Neural cell (in vitro differentiated cells): ENCODE measurements around the gene TRIM44. TPM values are rescaled to one million over a fixed set of nuclear protein-coding genes. Genes with fewer than 3 reads are reported as not detected.

Experiments used
- H2AFZ ChIP-seq: fragments of 200-600, 300-800 bp; sonication (generic), shearing (Covaris generic); 2 replicates; pipeline ENCODE4 v1.6.0; 2014; ENCODE audit warnings: low read depth, mild to moderate bottlenecking, antibody characterized with exemption, low read length, moderate library complexity
- H3F3A ChIP-seq: fragments of 200-600 bp; shearing (Covaris generic); 2 replicates; pipeline ENCODE4 v1.6.1; 2016; ENCODE audit warnings: mild to moderate bottlenecking, moderate library complexity, mixed read lengths, antibody characterized with exemption, low read length; ENCODE audit not compliant: insufficient read depth, poor library complexity, severe bottlenecking
- H3K27ac ChIP-seq: fragments of 200-600, 300-800 bp; sonication (generic), shearing (Covaris generic); 2 replicates; pipeline ENCODE4 v1.5.1; 2014; ENCODE audit warnings: mild to moderate bottlenecking, low read length, moderate library complexity
- H3K27me3 ChIP-seq: fragments of 300-800, 200-600 bp; sonication (generic), shearing (Covaris generic); 2 replicates; pipeline ENCODE4 v1.6.0; 2014; ENCODE audit warnings: mild to moderate bottlenecking, low read depth, low read length, moderate library complexity; ENCODE audit not compliant: insufficient read depth
- H3K36me3 ChIP-seq: fragments of 300-800, 200-600 bp; sonication (generic), shearing (Covaris generic); 2 replicates; pipeline ENCODE4 v1.5.1; 2014; ENCODE audit warnings: mild to moderate bottlenecking, antibody characterized with exemption, low read length, moderate library complexity; ENCODE audit not compliant: insufficient read depth
- H3K4me2 ChIP-seq: fragments of 300-800, 200-600 bp; sonication (generic), shearing (Covaris generic); 2 replicates; pipeline ENCODE4 v1.6.0; 2014; ENCODE audit warnings: mild to moderate bottlenecking, low read length
- H3K4me3 ChIP-seq: fragments of 300-800, 200-600 bp; sonication (generic), shearing (Covaris generic); 2 replicates; pipeline ENCODE4 v1.5.1; 2014; ENCODE audit warnings: mild to moderate bottlenecking, low read length, moderate library complexity
- H3K79me2 ChIP-seq: fragments of 200-600 bp; shearing (Covaris generic); replicated peaks from 2 replicates; pipeline ENCODE4 v1.6.0; 2014; ENCODE audit warnings: mild to moderate bottlenecking, low read length, moderate library complexity; ENCODE audit not compliant: insufficient read depth
- H3K9ac ChIP-seq: fragments of 300-800, 200-600 bp; sonication (generic), shearing (Covaris generic); 2 replicates; pipeline ENCODE4 v1.6.1; 2016; ENCODE audit warnings: mild to moderate bottlenecking, low read length, mixed read lengths
- H3K9me2 ChIP-seq: fragments of 200-600 bp; shearing (Covaris generic); 2 replicates; pipeline ENCODE4 v1.6.1; 2016; ENCODE audit warnings: mild to moderate bottlenecking, low read length, mixed read lengths; ENCODE audit not compliant: insufficient read depth
- H3K9me3 ChIP-seq: fragments of 200-600, 300-800 bp; sonication (generic), shearing (Covaris generic); 2 replicates; pipeline ENCODE4 v1.6.1; 2016; ENCODE audit warnings: mild to moderate bottlenecking, mixed run types, low read length, moderate library complexity, mixed read lengths
- H4K20me1 ChIP-seq: fragments of 200-600 bp; shearing (Covaris generic); 2 replicates; pipeline ENCODE4 v1.6.1; 2016; ENCODE audit warnings: mild to moderate bottlenecking, mixed run types; ENCODE audit not compliant: insufficient read depth
- EP300 ChIP-seq: fragments of 450-650 bp; conservative IDR thresholded peaks from 2 replicates; pipeline ENCODE4 v1.6.1; 2014; ENCODE audit warnings: antibody characterized with exemption, mild to moderate bottlenecking, moderate library complexity; ENCODE audit not compliant: poor library complexity, severe bottlenecking
- EZH2 ChIP-seq: fragments of 200-600, 300-800 bp; shearing (Covaris generic), sonication (generic); IDR thresholded peaks from 2 replicates; pipeline ENCODE4 v1.6.1; 2014; ENCODE audit warnings: antibody characterized with exemption, low read length, borderline replicate concordance, mild to moderate bottlenecking; ENCODE audit not compliant: insufficient read depth, poor library complexity, severe bottlenecking
- MXI1 ChIP-seq: fragments of 450-650 bp; conservative IDR thresholded peaks from 2 replicates; pipeline ENCODE4 v1.6.1; 2014; ENCODE audit warnings: antibody characterized with exemption, mild to moderate bottlenecking; ENCODE audit not compliant: poor library complexity, severe bottlenecking
- POLR2AphosphoS5 ChIP-seq: IDR thresholded peaks from 2 replicates; pipeline ENCODE4 v1.6.1; 2012
- RAD21 ChIP-seq: fragments of 450-650 bp; conservative IDR thresholded peaks from 2 replicates; pipeline ENCODE4 v1.6.1; 2014; ENCODE audit warnings: antibody characterized with exemption, mild to moderate bottlenecking, moderate library complexity
- SMC3 ChIP-seq: fragments of 450-650 bp; conservative IDR thresholded peaks from 2 replicates; pipeline ENCODE4 v1.6.1; 2014; ENCODE audit warnings: antibody characterized with exemption, mild to moderate bottlenecking, moderate library complexity; ENCODE audit not compliant: poor library complexity
- TAF1 ChIP-seq: IDR thresholded peaks from 2 replicates; pipeline ENCODE4 v1.6.1; 2012; ENCODE audit warnings: low read depth
- polyA plus RNA-seq: library from polyadenylated mRNA; depleted of rRNA; stranded (reverse); fragments of >200 nt; gene quantifications from 2 replicates; pipeline ENCODE4 v1.2.3, GENCODE V29; 2014
- TF ChIP-seq, protein P1 (sequence below): fragments of 450-650 bp; IDR thresholded peaks from 2 replicates; pipeline ENCODE4 v1.5.1; 2014; ENCODE audit warnings: antibody characterized with exemption, mild to moderate bottlenecking, moderate library complexity; ENCODE audit not compliant: poor library complexity, severe bottlenecking
- TF ChIP-seq, protein P2 (sequence below): IDR thresholded peaks from 2 replicates; pipeline ENCODE4 v1.6.1; 2012; ENCODE audit warnings: borderline replicate concordance

The TRIM44 gene
- polyA plus RNA-seq, 1 donor from 2014 or later = 14.9 TPM

DNA sequence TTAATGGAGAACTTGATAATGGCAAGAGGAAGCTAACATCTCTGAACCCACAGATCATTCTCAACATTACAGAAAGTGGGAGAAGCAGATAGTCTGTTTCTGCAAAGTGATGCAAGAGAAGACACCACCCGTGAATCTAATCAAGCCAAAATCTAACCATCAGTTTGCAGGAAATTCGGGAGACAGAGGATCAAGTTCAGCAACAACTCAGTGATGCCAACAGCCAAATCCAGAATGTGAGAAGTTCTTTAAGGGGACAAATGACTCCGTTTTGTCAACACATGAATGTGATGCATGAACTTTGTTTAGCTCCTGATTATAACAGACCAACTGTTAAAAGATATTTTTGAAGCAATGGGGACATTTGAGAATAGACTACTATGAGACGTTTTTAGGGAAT is 186.0 kb downstream of the TRIM44 start:
- Histone ChIP-seq H3K27me3 (no peaks in the 10 kb centered on the region), H3K36me3 (no peaks in the 10 kb centered on the region), H4K20me1 (no peaks in the 10 kb centered on the region), H3K4me3 (no peak overlapping the region), H3K27ac (no peak overlapping the region), H3K9ac (no peak overlapping the region), H3K9me3 (no peaks in the 10 kb centered on the region), H3K9me2 (no peaks in the 10 kb centered on the region), H3K4me2 (no peak overlapping the region), H3K79me2 (no peaks in the 10 kb centered on the region), H2AFZ (no peak overlapping the region), H3F3A (no peaks in the 10 kb centered on the region)
- no peak for TF ChIP-seq EP300
- no peak for TF ChIP-seq EZH2
- TF ChIP-seq, protein P1, sequence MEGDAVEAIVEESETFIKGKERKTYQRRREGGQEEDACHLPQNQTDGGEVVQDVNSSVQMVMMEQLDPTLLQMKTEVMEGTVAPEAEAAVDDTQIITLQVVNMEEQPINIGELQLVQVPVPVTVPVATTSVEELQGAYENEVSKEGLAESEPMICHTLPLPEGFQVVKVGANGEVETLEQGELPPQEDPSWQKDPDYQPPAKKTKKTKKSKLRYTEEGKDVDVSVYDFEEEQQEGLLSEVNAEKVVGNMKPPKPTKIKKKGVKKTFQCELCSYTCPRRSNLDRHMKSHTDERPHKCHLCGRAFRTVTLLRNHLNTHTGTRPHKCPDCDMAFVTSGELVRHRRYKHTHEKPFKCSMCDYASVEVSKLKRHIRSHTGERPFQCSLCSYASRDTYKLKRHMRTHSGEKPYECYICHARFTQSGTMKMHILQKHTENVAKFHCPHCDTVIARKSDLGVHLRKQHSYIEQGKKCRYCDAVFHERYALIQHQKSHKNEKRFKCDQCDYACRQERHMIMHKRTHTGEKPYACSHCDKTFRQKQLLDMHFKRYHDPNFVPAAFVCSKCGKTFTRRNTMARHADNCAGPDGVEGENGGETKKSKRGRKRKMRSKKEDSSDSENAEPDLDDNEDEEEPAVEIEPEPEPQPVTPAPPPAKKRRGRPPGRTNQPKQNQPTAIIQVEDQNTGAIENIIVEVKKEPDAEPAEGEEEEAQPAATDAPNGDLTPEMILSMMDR = no peak
- no peak for TF ChIP-seq TAF1
- TF ChIP-seq, protein P2, sequence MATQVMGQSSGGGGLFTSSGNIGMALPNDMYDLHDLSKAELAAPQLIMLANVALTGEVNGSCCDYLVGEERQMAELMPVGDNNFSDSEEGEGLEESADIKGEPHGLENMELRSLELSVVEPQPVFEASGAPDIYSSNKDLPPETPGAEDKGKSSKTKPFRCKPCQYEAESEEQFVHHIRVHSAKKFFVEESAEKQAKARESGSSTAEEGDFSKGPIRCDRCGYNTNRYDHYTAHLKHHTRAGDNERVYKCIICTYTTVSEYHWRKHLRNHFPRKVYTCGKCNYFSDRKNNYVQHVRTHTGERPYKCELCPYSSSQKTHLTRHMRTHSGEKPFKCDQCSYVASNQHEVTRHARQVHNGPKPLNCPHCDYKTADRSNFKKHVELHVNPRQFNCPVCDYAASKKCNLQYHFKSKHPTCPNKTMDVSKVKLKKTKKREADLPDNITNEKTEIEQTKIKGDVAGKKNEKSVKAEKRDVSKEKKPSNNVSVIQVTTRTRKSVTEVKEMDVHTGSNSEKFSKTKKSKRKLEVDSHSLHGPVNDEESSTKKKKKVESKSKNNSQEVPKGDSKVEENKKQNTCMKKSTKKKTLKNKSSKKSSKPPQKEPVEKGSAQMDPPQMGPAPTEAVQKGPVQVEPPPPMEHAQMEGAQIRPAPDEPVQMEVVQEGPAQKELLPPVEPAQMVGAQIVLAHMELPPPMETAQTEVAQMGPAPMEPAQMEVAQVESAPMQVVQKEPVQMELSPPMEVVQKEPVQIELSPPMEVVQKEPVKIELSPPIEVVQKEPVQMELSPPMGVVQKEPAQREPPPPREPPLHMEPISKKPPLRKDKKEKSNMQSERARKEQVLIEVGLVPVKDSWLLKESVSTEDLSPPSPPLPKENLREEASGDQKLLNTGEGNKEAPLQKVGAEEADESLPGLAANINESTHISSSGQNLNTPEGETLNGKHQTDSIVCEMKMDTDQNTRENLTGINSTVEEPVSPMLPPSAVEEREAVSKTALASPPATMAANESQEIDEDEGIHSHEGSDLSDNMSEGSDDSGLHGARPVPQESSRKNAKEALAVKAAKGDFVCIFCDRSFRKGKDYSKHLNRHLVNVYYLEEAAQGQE = no peak
- TF ChIP-seq MXI1 = no peak
- no peak for TF ChIP-seq POLR2AphosphoS5
- TF ChIP-seq RAD21 = no peak
- TF ChIP-seq SMC3 = no peak

DNA sequence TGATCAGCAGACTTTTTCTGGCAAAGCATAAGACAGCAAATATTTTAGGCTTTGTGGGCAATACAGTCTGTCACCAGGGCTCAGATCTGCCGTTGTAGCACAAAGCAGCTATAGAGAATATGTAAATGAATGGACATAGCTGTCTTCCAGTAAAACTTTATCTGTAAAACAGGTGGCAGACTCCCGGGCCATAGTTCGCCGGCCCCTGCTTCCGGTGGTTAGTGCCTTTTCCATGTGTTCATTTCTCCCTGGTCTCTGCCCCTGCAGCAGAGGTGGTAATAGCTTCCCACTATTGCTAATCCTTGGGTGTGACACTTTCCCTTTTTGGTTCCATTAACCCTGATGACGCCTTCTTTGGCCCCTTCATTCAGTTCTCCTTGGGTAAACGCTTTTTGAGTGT is 187.6 kb downstream of the TRIM44 start:
- H3K27ac ChIP-seq = no peak overlapping the region
- H3K4me2 ChIP-seq = no peak overlapping the region
- no peaks in the 10 kb centered on the region for H4K20me1 ChIP-seq
- no peaks in the 10 kb centered on the region for H3F3A ChIP-seq
- no peak overlapping the region for H3K4me3 ChIP-seq
- H3K9me2 ChIP-seq = no peaks in the 10 kb centered on the region
- H3K36me3 ChIP-seq = no peaks in the 10 kb centered on the region
- no peak for TF ChIP-seq MXI1
- no peak for TF ChIP-seq RAD21
- TF ChIP-seq, protein P2 = no peak
- TF ChIP-seq, protein P1 = no peak
- no peak for TF ChIP-seq EZH2
- no peak for TF ChIP-seq EP300
- TF ChIP-seq POLR2AphosphoS5 = no peak
- no peak for TF ChIP-seq TAF1
- TF ChIP-seq SMC3 = no peak
- no peaks in the 10 kb centered on the region for H3K27me3 ChIP-seq
- no peak overlapping the region for H3K9ac ChIP-seq
- H2AFZ ChIP-seq = no peak overlapping the region
- H3K79me2 ChIP-seq = no peaks in the 10 kb centered on the region
- no peaks in the 10 kb centered on the region for H3K9me3 ChIP-seq
